GM23248 (cell line): ENCODE measurements around the gene SYNRG. TPM values are rescaled to one million over a fixed set of nuclear protein-coding genes. Genes with fewer than 3 reads are reported as not detected.

Experiments
- DNase-seq: peaks from one replicate; pipeline ENCODE4 v3.0.0-alpha.2; 2015
- H2AFZ ChIP-seq: fragments of 200-600 bp; sonication (generic); 2 replicates; pipeline ENCODE4 v1.6.1; 2016; ENCODE audit warnings: antibody characterized with exemption
- H3F3A ChIP-seq: fragments of 200-600 bp; sonication (generic); 2 replicates; pipeline ENCODE4 v1.6.1; 2016; ENCODE audit warnings: mild to moderate bottlenecking, antibody characterized with exemption, mixed run types; ENCODE audit not compliant: insufficient read depth
- H3K27ac ChIP-seq: fragments of 200-600 bp; sonication (generic); 2 replicates; pipeline ENCODE4 v1.5.1; 2016; ENCODE audit warnings: mild to moderate bottlenecking
- H3K27me3 ChIP-seq: fragments of 200-600 bp; sonication (generic); replicated peaks from 2 replicates; pipeline ENCODE4 v1.6.1; 2016; ENCODE audit warnings: mild to moderate bottlenecking; ENCODE audit not compliant: insufficient read depth
- H3K36me3 ChIP-seq: fragments of 200-600 bp; sonication (generic); 2 replicates; pipeline ENCODE4 v1.6.1; 2016; ENCODE audit warnings: low read depth, mild to moderate bottlenecking
- H3K4me1 ChIP-seq: fragments of 200-600 bp; sonication (generic); 2 replicates; pipeline ENCODE4 v1.6.1; 2016; ENCODE audit warnings: mild to moderate bottlenecking; ENCODE audit not compliant: insufficient read depth
- H3K4me2 ChIP-seq: fragments of 200-600 bp; sonication (generic); one replicate; pipeline ENCODE4 v1.6.1; 2016; ENCODE audit warnings: mild to moderate bottlenecking; ENCODE audit not compliant: unreplicated experiment
- H3K4me3 ChIP-seq: fragments of 200-600 bp; sonication (generic); 2 replicates; pipeline ENCODE4 v1.5.1; 2016; ENCODE audit warnings: mild to moderate bottlenecking
- H3K79me2 ChIP-seq: fragments of 200-600 bp; sonication (generic); 2 replicates; pipeline ENCODE4 v1.6.1; 2016; ENCODE audit warnings: mild to moderate bottlenecking; ENCODE audit not compliant: insufficient read depth
- H3K9ac ChIP-seq: fragments of 200-600 bp; sonication (generic); 2 replicates; pipeline ENCODE4 v1.6.1; 2016; ENCODE audit warnings: mild to moderate bottlenecking
- H3K9me2 ChIP-seq: fragments of 200-600 bp; sonication (generic); 2 replicates; pipeline ENCODE4 v1.6.1; 2016; ENCODE audit warnings: mixed run types, mild to moderate bottlenecking, moderate library complexity; ENCODE audit not compliant: insufficient read depth
- H3K9me3 ChIP-seq: fragments of 200-600 bp; sonication (generic); one replicate; pipeline ENCODE4 v1.6.1; 2017; ENCODE audit warnings: low read depth
- H4K20me1 ChIP-seq: fragments of 200-600 bp; sonication (generic); 2 replicates; pipeline ENCODE4 v1.6.0; 2016; ENCODE audit not compliant: insufficient read depth
- EZH2 ChIP-seq: fragments of 200-600 bp; sonication (generic); IDR thresholded peaks from 2 replicates; pipeline ENCODE4 v1.6.1; 2018; ENCODE audit warnings: antibody characterized with exemption, mild to moderate bottlenecking; ENCODE audit not compliant: insufficient read depth, poor library complexity, severe bottlenecking
- EZH2phosphoT487 ChIP-seq: fragments of 200-600 bp; sonication (generic); IDR thresholded peaks from 2 replicates; pipeline ENCODE4 v1.6.1; 2018; ENCODE audit warnings: antibody characterized with exemption, moderate library complexity, mild to moderate bottlenecking, low read depth; ENCODE audit not compliant: insufficient read depth
- WGBS, 2 experiments: methylation state at CpG; one replicate each; pipeline ENCODE4 v1.1.6; 2015 to 2017; ENCODE audit warnings: low lambda C conversion rate in 2 of 2, low coverage in 1 of 2; ENCODE audit errors: missing lambda C conversion rate in 2 of 2; 5-methylcytosine and 5-hydroxymethylcytosine counted together
- in situ Hi-C: fragments of 300-500 bp; cut with MboI; formaldehyde crosslinking; loops from 2 replicates; pipeline ENCODE4 v1.15.0; 2020
- polyA plus RNA-seq: library from polyadenylated mRNA; unstranded; fragments of >200 nt; fragmentation: Nextera tagmentation; extraction: Ambion mirVana; gene quantifications from 2 replicates; pipeline ENCODE4 v1.2.1, GENCODE V29; 2016
- total RNA-seq: library from RNA; depleted of rRNA; stranded (reverse); fragments of >200 nt; shearing (Covaris generic); gene quantifications from 2 replicates; pipeline ENCODE4 v1.2.3, GENCODE V29; 2014; rRNA removed

SYNRG gene
- total RNA-seq (5.6 TPM in 2 replicates), polyA plus RNA-seq (12.1 and 13.1 TPM in 2 replicates)

GRCh38 chr17:37609170-37610040 lies at the start of gene SYNRG:
SYNRG (minus strand) TSS chr17:37609418; CDS start chr17:37609355, 63 bp downstream.
- Histone ChIP-seq H3K9me2 (no peaks in the 10 kb centered on the region), H3K36me3 (0 out of 2 replicates have a peak, but pooled peaks cover 12% of the 10 kb centered on the region), H3K9ac (peak within 1 kb of the TSS; percentile 88), H3K27ac (peak within 1 kb of the TSS; percentile 78), H3K4me1 (peaks cover 39% of the 10 kb centered on the region), H4K20me1 (0 out of 2 replicates have a peak, but pooled peaks cover 5% of the 10 kb centered on the region), H3K79me2 (peaks cover 43% of the 10 kb centered on the region), H3K4me3 (peak within 1 kb of the TSS; percentile 80), H3K9me3 (no peaks in the 10 kb centered on the region), H2AFZ (peak within 1 kb of the TSS; percentile 77), H3F3A (peaks cover 49% of the 10 kb centered on the region), H3K27me3 (no peaks in the 10 kb centered on the region), H3K4me2 (peak within 1 kb of the TSS; percentile 92)
- WGBS, 2 experiments, result 1 to 2% methylated on average over 37 to 60 of the region's 60 CpGs
- in situ Hi-C loops, result no loop called here
- peak; percentile 98 for DNase-seq
- no peak for TF ChIP-seq EZH2
- TF ChIP-seq EZH2phosphoT487, result no peak

GRCh38 chr17:37657202-37657601 lies 48.0 kb upstream of the SYNRG start:
- Histone ChIP-seq H3K79me2 (no peaks in the 10 kb centered on the region), H3F3A (no peaks in the 10 kb centered on the region), H3K27me3 (no peaks in the 10 kb centered on the region), H3K4me1 (no peaks in the 10 kb centered on the region), H4K20me1 (no peaks in the 10 kb centered on the region), H3K9me3 (no peaks in the 10 kb centered on the region), H3K27ac (no peak overlapping the region), H3K4me2 (no peak overlapping the region), H3K9me2 (no peaks in the 10 kb centered on the region), H3K9ac (no peak overlapping the region), H2AFZ (no peak overlapping the region), H3K4me3 (no peak overlapping the region), H3K36me3 (no peaks in the 10 kb centered on the region)
- DNase-seq, result no peak
- TF ChIP-seq EZH2, result no peak
- no peak for TF ChIP-seq EZH2phosphoT487
- 35 to 42% methylated on average over 1 of the region's 1 CpG for WGBS, 2 experiments
- in situ Hi-C loops, result loop anchor here (10.0 kb wide), 1 partner anchor 108 kb away; no protein-coding TSS in a partner anchor

GRCh38 chr17:37651849-37652248 lies 42.6 kb upstream of the SYNRG start:
- Histone ChIP-seq H4K20me1 (no peaks in the 10 kb centered on the region), H3K9me2 (no peaks in the 10 kb centered on the region), H3K4me1 (peaks cover 17% of the 10 kb centered on the region), H3K27me3 (no peaks in the 10 kb centered on the region), H2AFZ (no peak overlapping the region), H3K4me3 (no peak overlapping the region), H3K36me3 (no peaks in the 10 kb centered on the region), H3K4me2 (no peak overlapping the region), H3K27ac (no peak overlapping the region), H3K9ac (no peak overlapping the region), H3K79me2 (no peaks in the 10 kb centered on the region), H3K9me3 (no peaks in the 10 kb centered on the region), H3F3A (peaks cover 14% of the 10 kb centered on the region)
- TF ChIP-seq EZH2 (no peak), EZH2phosphoT487 (no peak)
- WGBS, 2 experiments, result 51 to 60% methylated on average over 2 of the region's 2 CpGs
- no peak for DNase-seq
- in situ Hi-C loops, result loop anchor here (10.0 kb wide), 1 partner anchor 113 kb away; no protein-coding TSS in a partner anchor

GRCh38 chr17:37650419-37651003 lies 41.3 kb upstream of the SYNRG start:
- DNase-seq, result peak; percentile 75
- no peak overlapping the region for H3K9ac ChIP-seq
- WGBS, 2 experiments, result 63 to 65% methylated on average over 6 of the region's 6 CpGs
- no peak overlapping the region for H3K4me2 ChIP-seq
- peaks cover 17% of the 10 kb centered on the region for H3K4me1 ChIP-seq
- H2AFZ ChIP-seq, result no peak overlapping the region
- H3K79me2 ChIP-seq, result no peaks in the 10 kb centered on the region
- in situ Hi-C loops, result loop anchor here (10.0 kb wide), 1 partner anchor 114 kb away; no protein-coding TSS in a partner anchor
- no peaks in the 10 kb centered on the region for H3K9me3 ChIP-seq
- no peaks in the 10 kb centered on the region for H4K20me1 ChIP-seq
- no peak overlapping the region for H3K27ac ChIP-seq
- TF ChIP-seq EZH2phosphoT487 (no peak), EZH2 (no peak)
- H3K27me3 ChIP-seq, result no peaks in the 10 kb centered on the region
- H3K36me3 ChIP-seq, result no peaks in the 10 kb centered on the region
- no peak overlapping the region for H3K4me3 ChIP-seq
- H3K9me2 ChIP-seq, result no peaks in the 10 kb centered on the region
- peaks cover 14% of the 10 kb centered on the region for H3F3A ChIP-seq
